ENCODE measurements around the gene TSPAN4.

GRCh38 chr11:911890-912219 lies 69.2 kb downstream of the TSPAN4 start:
- TF ChIP-seq POLR2A (IDR thresholded peaks at IDR 0.05) (no peak), CTCF (IDR thresholded peaks at IDR 0.05 in 8 of 11, conservative IDR thresholded peaks at IDR 0.05 in 3 of 11) (no peak), POLR2AphosphoS5 (IDR thresholded peaks at IDR 0.05) (no peak)

Measured in spleen (tissue), 7 donors.